Keratinocyte (primary cell): ENCODE measurements around the gene SULT1A1.

ENCODE experiments used
- EZH2 ChIP-seq: IDR thresholded peaks from one replicate; pipeline ENCODE4 v1.6.1; 2012; ENCODE audit warnings: inconsistent platforms, mild to moderate bottlenecking, low read length, moderate library complexity
- TF ChIP-seq, protein P1 (sequence below), 3 experiments: IDR thresholded peaks in 1 of 3; conservative IDR thresholded peaks in 1 of 3; optimal IDR thresholded peaks in 1 of 3; 2 replicates in 2 of 3; 3 replicates in 1 of 3; pipeline versions ENCODE3 to v1.5.1; 2011; ENCODE audit warnings: low read length in 3 of 3, mild to moderate bottlenecking in 3 of 3, moderate library complexity in 2 of 3, control low read depth in 1 of 3, inconsistent platforms in 1 of 3; ENCODE audit not compliant: insufficient read depth in 2 of 3; ENCODE audit errors: extremely low read depth in 1 of 3

DNA sequence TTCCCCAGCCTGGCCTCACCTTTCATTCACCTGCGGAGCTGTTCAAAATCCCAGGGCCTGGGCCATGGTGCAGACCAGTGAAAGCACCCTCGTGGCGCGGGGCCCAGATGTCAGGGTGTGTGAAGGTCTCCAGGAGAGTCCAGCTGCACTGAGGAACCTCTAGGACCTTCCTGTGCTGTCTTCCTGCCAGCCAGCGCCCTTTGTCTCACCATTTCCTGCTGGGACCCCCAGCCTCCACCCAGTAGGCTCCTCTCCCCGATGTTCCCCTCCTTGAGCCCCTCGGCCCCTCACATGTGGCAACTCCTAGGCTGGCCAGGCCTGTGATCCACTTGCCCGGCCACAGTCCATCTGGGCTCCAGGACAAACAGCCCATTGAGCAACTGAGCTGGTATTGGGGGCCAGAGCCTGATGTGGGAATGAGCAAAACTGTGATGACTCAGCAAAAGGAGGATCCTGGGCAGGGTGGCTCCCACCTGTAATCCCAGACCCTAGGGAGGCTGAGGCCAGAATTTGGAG is 13.7 kb downstream of the SULT1A1 start:
- TF ChIP-seq, protein P1, sequence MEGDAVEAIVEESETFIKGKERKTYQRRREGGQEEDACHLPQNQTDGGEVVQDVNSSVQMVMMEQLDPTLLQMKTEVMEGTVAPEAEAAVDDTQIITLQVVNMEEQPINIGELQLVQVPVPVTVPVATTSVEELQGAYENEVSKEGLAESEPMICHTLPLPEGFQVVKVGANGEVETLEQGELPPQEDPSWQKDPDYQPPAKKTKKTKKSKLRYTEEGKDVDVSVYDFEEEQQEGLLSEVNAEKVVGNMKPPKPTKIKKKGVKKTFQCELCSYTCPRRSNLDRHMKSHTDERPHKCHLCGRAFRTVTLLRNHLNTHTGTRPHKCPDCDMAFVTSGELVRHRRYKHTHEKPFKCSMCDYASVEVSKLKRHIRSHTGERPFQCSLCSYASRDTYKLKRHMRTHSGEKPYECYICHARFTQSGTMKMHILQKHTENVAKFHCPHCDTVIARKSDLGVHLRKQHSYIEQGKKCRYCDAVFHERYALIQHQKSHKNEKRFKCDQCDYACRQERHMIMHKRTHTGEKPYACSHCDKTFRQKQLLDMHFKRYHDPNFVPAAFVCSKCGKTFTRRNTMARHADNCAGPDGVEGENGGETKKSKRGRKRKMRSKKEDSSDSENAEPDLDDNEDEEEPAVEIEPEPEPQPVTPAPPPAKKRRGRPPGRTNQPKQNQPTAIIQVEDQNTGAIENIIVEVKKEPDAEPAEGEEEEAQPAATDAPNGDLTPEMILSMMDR (optimal IDR thresholded peaks at IDR 0.05 in 1 of 3, IDR thresholded peaks at IDR 0.05 in 1 of 3, conservative IDR thresholded peaks at IDR 0.05 in 1 of 3; ENCODE audit: extremely low read depth in 1 of 3, insufficient read depth in 2 of 3, low read length in 3 of 3): no peak
- TF ChIP-seq EZH2: no peak
